Ovary (tissue), 3 donors: ENCODE data around the gene ARMC2.
"Not testable (repeated sequence)": the region's sequence is repeated elsewhere in the genome, so short reads cannot be mapped to it uniquely, and the experiment has no call there.

Experiments
- POLR2A ChIP-seq: fragments of 450-650 bp; IDR thresholded peaks from one replicate; pipeline ENCODE4 v1.6.1; 2017; ENCODE audit warnings: antibody characterized with exemption, mild to moderate bottlenecking, moderate library complexity
- TF ChIP-seq, protein P1 (sequence below), 3 donors: fragments of 450-650 bp in 2 of 3; fragments of 200-600 bp in 1 of 3; IDR thresholded peaks; one replicate each; pipeline versions ENCODE4 v1.5.1 to v1.8.0; 2016 to 2022; ENCODE audit warnings: antibody characterized with exemption in 3 of 3, mild to moderate bottlenecking in 1 of 3
- donor health status: DM: no; HTN: no; CAD: no.

DNA sequence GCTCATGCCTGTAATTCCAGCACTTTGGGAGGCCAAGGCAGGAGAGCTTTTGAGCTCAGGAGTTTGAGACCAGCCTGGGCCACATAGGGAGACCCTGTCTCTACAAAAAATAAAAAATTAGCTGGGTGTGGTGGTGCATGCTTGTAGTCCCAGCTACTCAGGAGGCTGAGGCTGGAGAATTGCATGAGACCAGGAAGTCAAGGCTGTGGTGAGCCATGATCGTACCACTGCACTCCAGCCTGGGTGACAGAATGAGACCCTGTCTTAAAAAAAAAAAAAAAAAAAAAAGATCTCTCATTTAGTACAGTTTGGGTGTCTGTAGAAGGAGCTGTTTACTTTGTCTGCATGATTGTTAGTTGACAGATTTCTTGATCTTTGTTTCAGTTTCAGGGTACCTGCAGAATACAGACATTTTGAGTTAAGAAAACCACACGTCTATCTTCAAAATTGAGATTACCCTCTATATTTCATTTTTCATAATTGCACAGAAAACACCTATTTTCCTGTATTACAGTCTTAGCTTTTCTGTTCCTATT, 17.6 kb downstream of the ARMC2 start:
- TF ChIP-seq POLR2A = not testable (repeated sequence)
- TF ChIP-seq, protein P1, sequence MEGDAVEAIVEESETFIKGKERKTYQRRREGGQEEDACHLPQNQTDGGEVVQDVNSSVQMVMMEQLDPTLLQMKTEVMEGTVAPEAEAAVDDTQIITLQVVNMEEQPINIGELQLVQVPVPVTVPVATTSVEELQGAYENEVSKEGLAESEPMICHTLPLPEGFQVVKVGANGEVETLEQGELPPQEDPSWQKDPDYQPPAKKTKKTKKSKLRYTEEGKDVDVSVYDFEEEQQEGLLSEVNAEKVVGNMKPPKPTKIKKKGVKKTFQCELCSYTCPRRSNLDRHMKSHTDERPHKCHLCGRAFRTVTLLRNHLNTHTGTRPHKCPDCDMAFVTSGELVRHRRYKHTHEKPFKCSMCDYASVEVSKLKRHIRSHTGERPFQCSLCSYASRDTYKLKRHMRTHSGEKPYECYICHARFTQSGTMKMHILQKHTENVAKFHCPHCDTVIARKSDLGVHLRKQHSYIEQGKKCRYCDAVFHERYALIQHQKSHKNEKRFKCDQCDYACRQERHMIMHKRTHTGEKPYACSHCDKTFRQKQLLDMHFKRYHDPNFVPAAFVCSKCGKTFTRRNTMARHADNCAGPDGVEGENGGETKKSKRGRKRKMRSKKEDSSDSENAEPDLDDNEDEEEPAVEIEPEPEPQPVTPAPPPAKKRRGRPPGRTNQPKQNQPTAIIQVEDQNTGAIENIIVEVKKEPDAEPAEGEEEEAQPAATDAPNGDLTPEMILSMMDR (IDR thresholded peaks at IDR 0.05) = not testable (repeated sequence)
